PC-9 (cell line): ENCODE measurements around the gene GMPPB.

Experiments used
- EZH2 ChIP-seq: fragments of 200-600 bp; sonication (generic); IDR thresholded peaks from 2 replicates; pipeline ENCODE4 v1.8.0; 2017; ENCODE audit warnings: antibody characterized with exemption, low read depth
- TF ChIP-seq, protein P1 (sequence below): fragments of 200-600 bp; sonication (generic); conservative IDR thresholded peaks from 2 replicates; pipeline ENCODE4 v1.6.1; 2017; ENCODE audit warnings: mixed run types, antibody characterized with exemption, mild to moderate bottlenecking, moderate library complexity

- TF ChIP-seq, protein P1, sequence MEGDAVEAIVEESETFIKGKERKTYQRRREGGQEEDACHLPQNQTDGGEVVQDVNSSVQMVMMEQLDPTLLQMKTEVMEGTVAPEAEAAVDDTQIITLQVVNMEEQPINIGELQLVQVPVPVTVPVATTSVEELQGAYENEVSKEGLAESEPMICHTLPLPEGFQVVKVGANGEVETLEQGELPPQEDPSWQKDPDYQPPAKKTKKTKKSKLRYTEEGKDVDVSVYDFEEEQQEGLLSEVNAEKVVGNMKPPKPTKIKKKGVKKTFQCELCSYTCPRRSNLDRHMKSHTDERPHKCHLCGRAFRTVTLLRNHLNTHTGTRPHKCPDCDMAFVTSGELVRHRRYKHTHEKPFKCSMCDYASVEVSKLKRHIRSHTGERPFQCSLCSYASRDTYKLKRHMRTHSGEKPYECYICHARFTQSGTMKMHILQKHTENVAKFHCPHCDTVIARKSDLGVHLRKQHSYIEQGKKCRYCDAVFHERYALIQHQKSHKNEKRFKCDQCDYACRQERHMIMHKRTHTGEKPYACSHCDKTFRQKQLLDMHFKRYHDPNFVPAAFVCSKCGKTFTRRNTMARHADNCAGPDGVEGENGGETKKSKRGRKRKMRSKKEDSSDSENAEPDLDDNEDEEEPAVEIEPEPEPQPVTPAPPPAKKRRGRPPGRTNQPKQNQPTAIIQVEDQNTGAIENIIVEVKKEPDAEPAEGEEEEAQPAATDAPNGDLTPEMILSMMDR = no peak
- no peak for TF ChIP-seq EZH2
Observed at GRCh38 chr3:49745986-49746385, 22.2 kb upstream of the GMPPB start.
